PC-3 (cell line): ENCODE results near the gene S100PBP. TPM values are rescaled to one million over a fixed set of nuclear protein-coding genes. Genes with fewer than 3 reads are reported as not detected.

ENCODE experiments used
- ATAC-seq: fragments of 200-7000 bp; cut with Tn5 transposase; 2 replicates; pipeline ENCODE4 v1.9.1; 2020; ENCODE audit warnings: mild to moderate bottlenecking, moderate library complexity
- BruUV-seq: library from RNA; stranded (reverse); fragments of 400-500 nt; replicated peaks from 2 replicates; lab custom pipeline; 2021; lab: Mats Ljungman, UMichigan
- CTCF ChIA-PET: fragments of 300-600 bp; sonication (Branson Sonifier 250); formaldehyde crosslinking; loops from one replicate; lab custom pipeline; 2022; ENCODE audit warnings: antibody characterized with exemption; lab: Charles Lee
- POLR2A ChIA-PET: fragments of 300-600 bp; sonication (Branson Sonifier 250); formaldehyde crosslinking; loops from one replicate; lab custom pipeline; 2022; ENCODE audit warnings: antibody characterized with exemption; ENCODE audit not compliant: unreplicated experiment; lab: Charles Lee
- DNase-seq: peaks from one replicate; pipeline ENCODE4 v3.0.0-alpha.2; 2015
- H2AFZ ChIP-seq: fragments of 300-600 bp; sonication (generic); 2 replicates; pipeline ENCODE4 v1.6.0; 2016; ENCODE audit warnings: antibody characterized with exemption, low read length
- H3F3A ChIP-seq: fragments of 300-600 bp; sonication (generic); one replicate; pipeline ENCODE4 v1.6.0; 2017; ENCODE audit warnings: antibody characterized with exemption, low read length, control low read depth, mild to moderate bottlenecking; ENCODE audit not compliant: unreplicated experiment
- H3K27ac ChIP-seq: fragments of 300-600 bp; sonication (generic); 2 replicates; pipeline ENCODE4 v1.5.1; 2016; ENCODE audit warnings: mild to moderate bottlenecking, low read length
- H3K27me3 ChIP-seq: fragments of 300-600 bp; sonication (generic); 2 replicates; pipeline ENCODE4 v1.6.1; 2016; ENCODE audit warnings: low read length, mixed read lengths
- H3K36me3 ChIP-seq: fragments of 300-600 bp; sonication (generic); 2 replicates; pipeline ENCODE4 v1.6.1; 2016; ENCODE audit warnings: low read depth, mixed run types, low read length, mixed read lengths
- H3K4me1 ChIP-seq: fragments of 300-600 bp; sonication (generic); 2 replicates; pipeline ENCODE4 v1.5.1; 2016; ENCODE audit warnings: low read length; ENCODE audit not compliant: insufficient read depth
- H3K4me2 ChIP-seq: fragments of 300-600 bp; sonication (generic); 2 replicates; pipeline ENCODE4 v1.6.0; 2016; ENCODE audit warnings: low read length
- H3K4me3 ChIP-seq: fragments of 300-600 bp; sonication (generic); 2 replicates; pipeline ENCODE4 v1.5.1; 2016; ENCODE audit warnings: mild to moderate bottlenecking, low read length, mixed read lengths
- H3K79me2 ChIP-seq: fragments of 300-600 bp; sonication (generic); 2 replicates; pipeline ENCODE4 v1.6.1; 2017; ENCODE audit warnings: low read length, mixed read lengths
- H3K9ac ChIP-seq: fragments of 300-600 bp; sonication (generic); 2 replicates; pipeline ENCODE4 v1.6.0; 2016; ENCODE audit warnings: mild to moderate bottlenecking, low read length
- H3K9me2 ChIP-seq: fragments of 300-600 bp; sonication (generic); replicated peaks from 2 replicates; pipeline ENCODE4 v1.6.1; 2016; ENCODE audit warnings: mixed run types, low read length, mixed read lengths
- H3K9me3 ChIP-seq: fragments of 300-600 bp; sonication (generic); 2 replicates; pipeline ENCODE4 v1.6.1; 2016; ENCODE audit warnings: low read length, mixed read lengths
- H4K20me1 ChIP-seq: fragments of 300-600 bp; sonication (generic); 2 replicates; pipeline ENCODE4 v1.6.1; 2016; ENCODE audit warnings: low read length, mixed read lengths
- EZH2 ChIP-seq: fragments of 300-600 bp; sonication (generic); IDR thresholded peaks from one replicate; pipeline ENCODE4 v1.6.1; 2017; ENCODE audit warnings: antibody characterized with exemption, mild to moderate bottlenecking, low read length; ENCODE audit not compliant: unreplicated experiment
- EZH2phosphoT487 ChIP-seq: fragments of 300-600 bp; sonication (generic); IDR thresholded peaks from 2 replicates; pipeline ENCODE4 v1.6.1; 2018; ENCODE audit warnings: mild to moderate bottlenecking, antibody characterized with exemption, low read length, borderline replicate concordance
- intact Hi-C: fragments of 100-400 bp; cut with micrococcal nuclease; formaldehyde crosslinking; loops from 2 replicates; pipeline ENCODE4 v1.9.0; 2023
- total RNA-seq: library from RNA; depleted of rRNA; stranded (reverse); fragments of >200 nt; gene quantifications from 2 replicates; pipeline ENCODE4 v1.2.3, GENCODE V29; 2014
- TF ChIP-seq, protein P1 (sequence below): fragments of 300-600 bp; sonication (generic); conservative IDR thresholded peaks from 2 replicates; pipeline ENCODE4 v1.5.1; 2017; ENCODE audit warnings: antibody characterized with exemption, low read depth, mild to moderate bottlenecking, low read length

The S100PBP gene
- total RNA-seq, 1 experiment from 2014 or later: 13.2 TPM

DNA sequence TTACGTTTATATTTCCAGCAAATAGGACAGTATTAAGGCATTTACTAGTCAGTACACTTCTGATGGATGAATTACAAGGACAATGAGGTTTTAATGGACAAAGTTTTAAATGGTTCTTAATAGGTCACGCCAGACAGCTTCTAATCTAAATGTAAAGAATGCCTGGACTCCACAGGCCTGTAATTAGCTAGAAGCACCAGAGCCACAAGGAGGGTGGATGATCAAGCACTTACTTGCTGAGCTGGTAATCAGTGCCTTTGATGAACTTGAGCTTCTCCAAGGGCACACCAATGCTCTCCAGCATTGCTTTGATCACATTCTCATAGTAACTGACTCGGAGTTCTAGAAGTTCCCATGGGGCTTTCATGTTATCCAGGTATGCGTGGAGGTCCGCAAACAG lies 7.1 kb upstream of the S100PBP start:
- Histone ChIP-seq H3K4me3 (no peak overlapping the region), H3K4me1 (peaks cover 17% of the 10 kb centered on the region), H3F3A (no peaks in the 10 kb centered on the region), H3K4me2 (no peak overlapping the region), H2AFZ (no peak overlapping the region), H3K9ac (no peak overlapping the region), H3K36me3 (peaks cover 40% of the 10 kb centered on the region), H3K9me2 (no peaks in the 10 kb centered on the region), H4K20me1 (no peaks in the 10 kb centered on the region), H3K27ac (no peak overlapping the region), H3K79me2 (peaks cover 64% of the 10 kb centered on the region), H3K27me3 (no peaks in the 10 kb centered on the region), H3K9me3 (no peaks in the 10 kb centered on the region)
- DNase-seq (no peak), ATAC-seq (no peak)
- no TSS peak for BruUV-seq
- intact Hi-C loops: no loop called here
- ChIA-PET CTCF (no interaction called here), POLR2A (no interaction called here)
- TF ChIP-seq EZH2phosphoT487: no peak
- TF ChIP-seq, protein P1, sequence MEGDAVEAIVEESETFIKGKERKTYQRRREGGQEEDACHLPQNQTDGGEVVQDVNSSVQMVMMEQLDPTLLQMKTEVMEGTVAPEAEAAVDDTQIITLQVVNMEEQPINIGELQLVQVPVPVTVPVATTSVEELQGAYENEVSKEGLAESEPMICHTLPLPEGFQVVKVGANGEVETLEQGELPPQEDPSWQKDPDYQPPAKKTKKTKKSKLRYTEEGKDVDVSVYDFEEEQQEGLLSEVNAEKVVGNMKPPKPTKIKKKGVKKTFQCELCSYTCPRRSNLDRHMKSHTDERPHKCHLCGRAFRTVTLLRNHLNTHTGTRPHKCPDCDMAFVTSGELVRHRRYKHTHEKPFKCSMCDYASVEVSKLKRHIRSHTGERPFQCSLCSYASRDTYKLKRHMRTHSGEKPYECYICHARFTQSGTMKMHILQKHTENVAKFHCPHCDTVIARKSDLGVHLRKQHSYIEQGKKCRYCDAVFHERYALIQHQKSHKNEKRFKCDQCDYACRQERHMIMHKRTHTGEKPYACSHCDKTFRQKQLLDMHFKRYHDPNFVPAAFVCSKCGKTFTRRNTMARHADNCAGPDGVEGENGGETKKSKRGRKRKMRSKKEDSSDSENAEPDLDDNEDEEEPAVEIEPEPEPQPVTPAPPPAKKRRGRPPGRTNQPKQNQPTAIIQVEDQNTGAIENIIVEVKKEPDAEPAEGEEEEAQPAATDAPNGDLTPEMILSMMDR: no peak
- no peak for TF ChIP-seq EZH2

DNA sequence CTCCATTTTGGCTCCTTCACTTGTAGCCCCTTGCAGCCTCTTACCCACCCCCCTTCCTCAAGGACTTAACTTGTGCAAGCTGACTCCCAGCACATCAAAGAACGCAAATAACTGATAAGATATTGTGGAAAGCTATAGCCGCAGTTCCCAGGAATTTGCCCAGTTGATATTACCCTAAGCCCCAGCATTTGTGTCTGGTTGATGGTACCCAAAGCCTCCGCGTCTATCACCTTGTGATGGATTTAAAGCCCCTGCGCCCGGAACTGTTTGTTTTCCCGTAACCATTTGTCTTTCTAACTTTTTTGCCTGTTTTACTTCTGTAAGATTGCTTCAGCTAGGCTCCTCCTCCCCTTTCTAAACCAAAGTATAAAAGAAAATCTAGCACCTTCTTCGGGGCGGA lies 6.2 kb upstream of the S100PBP start:
- intact Hi-C loops: no loop called here
- CTCF ChIA-PET: no interaction called here

DNA sequence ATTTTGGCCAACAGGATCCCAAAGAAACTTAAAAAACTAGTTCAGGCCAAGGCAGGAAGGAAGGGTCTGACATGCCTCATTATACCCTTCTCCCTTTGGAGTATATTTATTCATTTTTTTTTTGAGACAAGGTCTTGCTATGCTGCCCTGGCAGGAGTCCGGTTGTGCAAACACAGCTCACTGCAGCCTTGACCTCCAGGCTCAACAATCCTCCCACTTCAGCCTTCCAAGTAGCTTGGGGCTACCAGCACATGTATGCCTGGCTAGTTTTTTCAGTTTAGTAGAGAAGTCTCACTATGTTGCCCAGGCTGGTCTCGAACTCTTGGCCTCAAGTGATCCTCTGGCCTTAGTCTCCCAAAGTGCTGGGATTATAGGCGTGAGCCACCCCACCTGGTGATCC lies 5.5 kb upstream of the S100PBP start:
- Histone ChIP-seq H3K27me3 (no peaks in the 10 kb centered on the region), H3K27ac (no peak overlapping the region), H3K4me3 (no peak overlapping the region), H3K79me2 (peaks cover 77% of the 10 kb centered on the region), H3K4me1 (peaks cover 20% of the 10 kb centered on the region), H3K9me2 (no peaks in the 10 kb centered on the region), H3K9ac (no peak overlapping the region), H4K20me1 (no peaks in the 10 kb centered on the region), H3K4me2 (no peak overlapping the region), H3K36me3 (peaks cover 28% of the 10 kb centered on the region), H2AFZ (no peak overlapping the region), H3F3A (no peaks in the 10 kb centered on the region), H3K9me3 (no peaks in the 10 kb centered on the region)
- intact Hi-C loops: no loop called here
- ChIA-PET CTCF (no interaction called here), POLR2A (no interaction called here)
- TF ChIP-seq EZH2: no peak
- TF ChIP-seq, protein P1: no peak
- TF ChIP-seq EZH2phosphoT487: no peak
- ATAC-seq (no peak), DNase-seq (no peak)
- no TSS peak for BruUV-seq

More for the DNA sequence above, 6.2 kb upstream of the S100PBP start:
- H3K4me3 ChIP-seq: no peak overlapping the region
- DNase-seq: no peak
- peaks cover 35% of the 10 kb centered on the region for H3K36me3 ChIP-seq
- no peaks in the 10 kb centered on the region for H3K9me2 ChIP-seq
- no peak overlapping the region for H3K4me2 ChIP-seq
- H3K79me2 ChIP-seq: peaks cover 70% of the 10 kb centered on the region
- no peaks in the 10 kb centered on the region for H3F3A ChIP-seq
- H3K9me3 ChIP-seq: no peaks in the 10 kb centered on the region
- no peak overlapping the region for H3K9ac ChIP-seq
- BruUV-seq: no TSS peak
- TF ChIP-seq EZH2phosphoT487 (no peak), EZH2 (no peak)
- TF ChIP-seq, protein P1: no peak
- no peaks in the 10 kb centered on the region for H3K27me3 ChIP-seq
- no peak for ATAC-seq
- POLR2A ChIA-PET: no interaction called here
- no peak overlapping the region for H3K27ac ChIP-seq
- no peak overlapping the region for H2AFZ ChIP-seq
- H3K4me1 ChIP-seq: peaks cover 20% of the 10 kb centered on the region
- no peaks in the 10 kb centered on the region for H4K20me1 ChIP-seq
